NCI-H524 (cell line): ENCODE results near the gene USE1.

Source experiments
- DNase-seq, 2 experiments: peaks; one replicate each; lab custom pipeline; 2025; lab: John Stamatoyannopoulos, UW

Gene USE1

DNA sequence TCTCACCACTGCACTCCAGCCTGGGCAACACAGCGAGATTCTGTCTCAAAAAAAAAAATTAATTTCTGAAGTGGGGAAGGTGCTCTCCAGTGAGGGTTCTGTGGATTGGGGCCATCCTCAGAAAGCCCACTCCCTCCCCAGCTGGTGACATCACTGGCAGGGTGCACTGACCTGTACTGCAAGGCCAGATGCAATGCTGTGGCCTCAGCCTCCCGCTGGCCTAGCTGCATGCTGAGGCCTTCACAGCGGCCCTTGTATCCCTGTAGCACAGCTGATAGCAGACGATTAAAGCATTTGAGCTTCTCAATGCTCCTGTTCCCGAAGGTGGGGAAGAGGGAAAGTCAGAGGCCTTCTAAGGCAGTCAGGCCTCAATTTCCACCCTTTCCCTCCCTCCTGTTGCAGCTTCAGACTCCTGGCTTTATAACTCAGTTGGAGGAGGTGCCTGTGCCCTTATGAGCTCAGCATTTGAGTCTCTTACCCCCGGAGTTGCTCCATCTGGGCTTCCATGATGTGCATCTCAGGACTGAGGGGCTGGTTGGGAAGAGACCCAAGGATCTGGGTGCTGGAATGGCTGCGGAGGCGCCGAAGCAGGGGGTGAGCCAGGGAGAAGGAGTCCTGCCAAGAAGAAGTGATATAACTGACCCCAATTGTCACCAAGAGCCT is 44.1 kb downstream of the USE1 start:
- DNase-seq = no peak

DNA sequence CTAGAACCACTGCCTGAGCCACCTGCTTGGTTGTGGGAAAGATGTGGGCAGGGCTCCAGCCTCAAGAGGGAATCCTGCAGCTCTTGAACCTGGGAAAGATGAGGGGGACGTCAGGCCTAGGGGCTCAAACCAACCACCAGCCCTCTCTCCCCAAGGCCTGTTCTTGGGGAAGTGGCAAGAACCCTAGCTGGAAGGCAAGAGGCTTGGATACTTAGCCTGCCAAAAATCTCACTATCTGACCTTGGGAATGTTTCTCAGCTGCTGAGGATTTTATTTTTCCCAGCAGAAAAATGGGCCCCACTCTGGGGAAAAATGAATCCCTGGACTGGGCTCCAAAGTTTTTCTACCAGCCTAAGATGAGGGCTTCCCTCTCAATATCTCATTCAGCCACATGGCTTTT is 44.8 kb downstream of the USE1 start:
- DNase-seq = no peak

DNA sequence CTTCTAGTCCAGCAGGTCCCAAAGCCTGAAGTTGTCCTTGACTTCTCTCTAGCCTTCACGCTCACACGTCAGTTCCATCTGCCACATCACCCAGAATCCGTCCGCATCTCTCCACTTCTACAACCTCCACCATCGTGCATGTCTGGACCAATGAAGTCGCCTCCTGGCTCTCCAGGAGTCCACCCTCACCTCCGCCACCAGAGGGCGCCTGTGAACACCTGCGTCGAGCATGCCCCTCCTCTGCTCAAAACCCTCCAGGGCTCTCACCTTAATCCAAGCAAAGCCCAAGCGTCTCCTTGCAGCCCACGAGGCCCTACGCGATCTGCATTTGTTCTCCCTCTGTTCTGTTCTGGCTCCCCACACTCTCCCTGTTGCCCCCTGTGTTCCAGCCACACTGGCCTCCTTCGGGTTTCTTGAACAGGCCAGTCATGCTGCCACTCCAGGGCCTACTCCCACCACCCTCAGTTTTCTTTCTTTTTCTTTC is 45.7 kb downstream of the USE1 start:
- DNase-seq = peak; percentile 96

DNA sequence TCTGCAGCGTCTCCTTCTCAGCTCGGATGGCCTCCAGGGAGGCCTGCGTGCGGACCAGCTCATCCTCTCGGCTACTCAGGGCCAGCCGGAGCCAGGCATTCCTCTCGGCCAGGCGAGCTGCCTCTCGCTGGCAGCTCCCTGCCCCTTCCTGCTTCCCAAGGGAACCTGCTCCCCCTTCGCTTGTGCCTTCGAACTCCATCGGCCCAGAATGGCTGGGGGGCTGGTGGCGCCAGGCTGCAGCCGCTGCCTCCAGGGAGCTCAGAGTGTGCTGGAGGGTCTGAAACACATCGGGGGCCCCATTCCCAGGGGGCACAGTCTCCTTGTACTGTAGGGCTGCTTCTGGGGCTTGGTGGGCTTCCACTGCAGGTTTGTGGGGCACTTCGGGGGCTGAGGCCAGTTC is 47.4 kb downstream of the USE1 start:
- no peak for DNase-seq

DNA sequence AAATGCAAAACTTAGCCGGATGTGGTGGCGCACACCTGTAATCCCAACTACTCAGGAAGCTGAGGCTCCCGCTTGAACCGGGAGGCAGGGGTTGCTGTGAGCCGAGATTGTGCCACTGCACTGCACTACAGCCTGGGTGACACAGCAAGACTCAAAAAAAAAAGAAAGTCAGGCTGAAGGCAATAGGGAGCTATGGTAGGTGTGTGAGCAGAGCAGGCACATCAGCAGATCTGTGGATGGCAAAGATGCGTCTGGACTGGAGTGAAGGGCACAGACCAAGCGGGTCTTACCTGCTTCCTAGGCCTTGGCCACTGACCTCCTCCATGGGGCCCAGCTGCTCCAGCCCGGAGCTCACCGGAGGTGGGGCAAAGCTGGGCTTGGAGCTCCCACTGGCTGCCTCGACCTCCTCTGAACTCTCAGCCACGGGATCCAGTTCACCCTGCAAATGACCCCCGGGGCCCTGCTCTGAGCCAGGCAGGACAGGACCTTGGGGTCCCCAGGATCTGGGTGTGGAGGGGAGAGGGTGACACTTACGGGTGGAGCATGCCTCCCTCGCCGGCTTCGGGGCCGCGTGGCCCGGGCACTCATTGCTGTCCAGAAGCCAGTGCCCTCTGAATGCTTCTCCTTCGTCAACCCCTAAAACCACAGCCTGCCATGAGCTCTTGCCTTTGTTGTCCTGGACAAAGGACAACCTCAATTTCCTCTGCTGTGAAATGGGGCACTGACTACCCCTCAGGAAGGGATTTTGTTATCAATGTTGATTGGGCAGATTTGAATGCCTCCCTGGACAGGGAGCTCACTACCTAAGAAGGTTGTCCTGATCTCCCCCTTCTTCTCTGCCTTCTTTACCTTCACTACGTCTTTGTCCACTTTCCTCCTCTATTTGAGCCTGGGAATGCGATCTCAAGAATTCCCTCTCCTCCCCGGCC is 48.8 kb downstream of the USE1 start:
- no peak for DNase-seq

DNA sequence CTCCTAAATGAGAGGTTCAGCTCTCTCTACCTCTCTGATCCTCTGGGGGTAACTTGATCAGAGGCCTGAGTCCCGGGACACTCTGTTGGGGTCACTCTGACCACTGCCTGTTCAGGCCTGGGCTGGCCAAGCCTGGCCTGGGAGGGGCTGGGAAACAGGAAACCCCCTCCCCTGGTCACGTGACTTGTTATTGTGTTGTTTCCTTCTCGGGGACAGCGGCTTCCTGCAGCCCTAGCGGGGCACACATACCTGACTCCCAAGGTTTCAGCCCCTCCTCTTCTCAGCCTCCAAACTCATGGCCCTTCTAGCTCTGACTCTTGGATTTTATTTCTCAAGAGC is 49.5 kb downstream of the USE1 start, which contains the start of gene USHBP1:
Gene USHBP1 (minus strand): TSS at position 105 of the 339 bp plus-strand sequence. CDS start 446 bp downstream, outside the sequence.
- no peak for DNase-seq

DNA sequence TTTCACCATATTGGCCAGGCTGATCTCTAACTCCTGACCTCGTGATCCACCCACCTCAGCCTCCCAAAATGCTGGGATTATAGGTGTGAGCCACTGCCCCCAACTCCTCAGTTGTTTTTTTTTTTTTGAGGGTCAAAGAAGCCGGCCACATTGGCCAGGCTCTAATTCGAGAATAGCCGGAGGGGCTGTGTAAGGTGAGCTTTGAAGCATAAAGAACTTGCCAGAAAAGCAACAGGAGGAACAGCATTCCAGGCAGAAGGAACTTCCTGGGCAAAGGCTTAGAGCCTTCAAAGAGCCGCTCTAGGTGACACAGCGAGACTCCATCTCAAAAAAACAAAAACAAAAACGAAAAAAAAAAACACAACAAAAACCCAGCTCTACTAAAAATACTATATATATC is 50.9 kb downstream of the USE1 start:
- no peak for DNase-seq

DNA sequence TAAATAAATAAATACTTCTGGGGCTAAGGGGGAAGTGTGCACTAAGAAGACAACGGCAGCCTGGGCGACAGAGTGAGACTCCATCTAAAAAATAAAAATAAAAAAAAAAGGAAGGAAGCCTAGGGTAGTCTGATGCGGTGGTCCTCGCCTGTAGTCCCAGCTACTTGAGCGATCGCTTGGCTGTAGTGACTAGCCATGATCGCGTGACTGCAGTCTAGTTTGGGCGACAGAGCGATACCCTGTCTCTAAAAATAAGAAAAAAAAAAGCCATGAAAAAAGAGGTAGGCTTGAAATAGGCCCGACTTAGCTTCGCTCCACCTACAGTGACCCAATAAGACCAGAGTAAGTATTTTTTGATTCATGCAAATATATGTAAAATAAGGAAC is 51.4 kb downstream of the USE1 start:
- DNase-seq = no peak

DNA sequence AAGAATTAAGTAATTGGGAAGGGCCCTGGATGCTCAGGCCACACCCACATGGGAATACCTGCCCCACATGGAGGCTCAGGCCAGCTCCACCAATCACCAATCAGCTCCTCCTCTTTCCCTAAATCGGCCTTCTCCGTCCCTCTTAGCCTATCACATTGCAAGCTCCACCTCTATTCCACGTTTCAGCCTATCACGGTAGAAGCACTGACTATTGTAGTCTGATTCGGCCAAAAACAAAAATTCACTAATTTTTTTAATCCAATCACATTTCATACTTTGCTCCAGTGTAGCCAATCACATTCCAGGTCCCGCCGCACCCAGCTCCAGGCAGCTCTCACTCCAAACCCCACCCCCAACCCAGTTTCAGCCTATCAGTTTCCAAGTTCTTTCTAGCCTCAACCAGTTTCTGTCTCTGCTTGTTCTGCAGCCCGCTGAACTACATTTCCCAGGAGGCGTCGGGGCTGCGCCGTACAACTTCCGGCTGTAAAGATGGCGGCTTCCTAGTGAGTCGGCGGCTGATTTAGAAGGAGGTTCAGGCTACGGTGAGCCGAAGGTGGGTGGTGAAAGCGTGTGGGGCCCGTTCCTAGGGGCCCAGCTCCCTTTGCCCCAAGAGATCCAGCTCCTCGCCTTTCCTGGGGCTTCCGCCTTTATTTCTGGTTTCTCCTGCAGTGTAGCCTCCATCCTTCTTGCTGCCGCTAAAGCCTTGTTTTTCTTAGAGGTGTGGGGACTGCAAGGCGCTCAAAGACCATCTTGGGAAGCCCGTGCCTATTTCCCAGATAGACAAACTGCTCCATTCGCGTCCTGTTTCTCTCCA is 52.0 kb downstream of the USE1 start, which contains the start of gene BABAM1:
Gene BABAM1 (plus strand): TSS at position 469 of the 814 bp plus-strand sequence. CDS start 1,364 bp downstream, outside the sequence.
- DNase-seq = peak; percentile 100

DNA sequence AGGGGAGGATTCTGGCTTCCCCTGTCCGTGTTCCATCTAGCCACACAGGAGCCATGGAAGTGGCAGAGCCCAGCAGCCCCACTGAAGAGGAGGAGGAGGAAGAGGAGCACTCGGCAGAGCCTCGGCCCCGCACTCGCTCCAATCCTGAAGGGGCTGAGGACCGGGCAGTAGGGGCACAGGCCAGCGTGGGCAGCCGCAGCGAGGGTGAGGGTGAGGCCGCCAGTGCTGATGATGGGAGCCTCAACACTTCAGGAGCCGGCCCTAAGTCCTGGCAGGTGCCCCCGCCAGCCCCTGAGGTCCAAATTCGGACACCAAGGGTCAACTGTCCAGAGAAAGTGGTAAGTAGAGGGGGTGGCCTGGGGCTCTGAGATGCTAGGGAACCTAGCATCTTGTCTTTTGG is 53.6 kb downstream of the USE1 start:
- DNase-seq = no peak
